Measurements from ENCODE around the gene KCNG1. TPM values are rescaled to one million over a fixed set of nuclear protein-coding genes. Genes with fewer than 3 reads are reported as not detected.

KCNG1 gene
- total and polyA plus RNA-seq, 2 of the 8 experiments (the other 6 are each of a cell fraction or from before 2014, with no cell fraction given): 16.0 to 18.0 TPM

- WGBS, 2 experiments (ENCODE audit: extremely low coverage in 1 of 2, insufficient coverage in 1 of 2, insufficient read length in 1 of 2, insufficient replicate concordance in 2 of 2, low coverage in 1 of 2, low lambda C conversion rate in 2 of 2, missing lambda C conversion rate in 1 of 2): 42% methylated on average over 13 of the region's 13 CpGs; no CpG with 5 or more reads in 1 of the 2 experiments
- Histone ChIP-seq H3K79me2 (ENCODE audit: control insufficient read depth in 1 of 2, insufficient read depth in 2 of 2, low read length in 2 of 2) (no peaks in the 10 kb centered on the region), H4K20me1 (replicated peaks in 1 of 2; ENCODE audit: control insufficient read depth in 1 of 2, insufficient read depth in 2 of 2, low read length in 2 of 2) (no peaks in the 10 kb centered on the region), H3K27me3 (replicated peaks in 1 of 4; ENCODE audit: control insufficient read depth in 3 of 4, extremely low read depth in 1 of 4, insufficient read depth in 3 of 4, low read length in 3 of 4) (no peaks in the 10 kb centered on the region; a peak in 1 of 7 replicates), H3K4me2 (ENCODE audit: insufficient read depth in 1 of 2, low read depth in 2 of 2, low read length in 2 of 2) (no peak overlapping the region), H2BK12ac (ENCODE audit: low read depth, low read length) (no peak overlapping the region), H2AFZ (ENCODE audit: low read length) (peak overlapping the region; percentile 97; the same call in 1 of the 2 replicates), H4K91ac (replicated peaks; ENCODE audit: insufficient read length, low read length) (no peak overlapping the region), H2BK15ac (ENCODE audit: low read length) (no peak overlapping the region), H3K9me3 (ENCODE audit: insufficient read depth in 2 of 2, low read depth in 1 of 2, low read length in 1 of 2) (no peaks in the 10 kb centered on the region), H3K23ac (ENCODE audit: insufficient read length) (no peak overlapping the region), H2BK5ac (ENCODE audit: low read depth, low read length) (no peak overlapping the region), H3K79me1 (ENCODE audit: low read depth, low read length) (no peaks in the 10 kb centered on the region), H3K9ac (replicated peaks in 1 of 4; ENCODE audit: extremely low read depth in 1 of 4, low read depth in 3 of 4, low read length in 3 of 4) (no peak overlapping the region), H3K23me2 (ENCODE audit: low read depth, low read length) (0 out of 2 replicates have a peak, but pooled peaks cover 2% of the 10 kb centered on the region), H3K4ac (replicated peaks; ENCODE audit: insufficient read length, low read depth, low read length) (no peak overlapping the region), H3K4me1 (replicated peaks in 1 of 4; ENCODE audit: control insufficient read depth in 3 of 4, insufficient read depth in 4 of 4, low read length in 3 of 4) (peaks cover 3 to 17% (median 7%) of the 10 kb centered on the region in 4 experiments; a peak in 6 of 7 replicates), H3K4me3 (ENCODE audit: extremely low read depth in 1 of 4, insufficient read depth in 2 of 4, low read depth in 3 of 4, low read length in 4 of 4) (no peak overlapping the region), H3K14ac (ENCODE audit: insufficient read length) (no peak overlapping the region), H4K5ac (ENCODE audit: insufficient read length, low read depth, low read length) (no peak overlapping the region), H2BK120ac (replicated peaks; ENCODE audit: low read depth, low read length) (no peak overlapping the region), H2BK20ac (ENCODE audit: low read length) (no peak overlapping the region), H3K18ac (ENCODE audit: extremely low read depth, low read length) (no peak overlapping the region), H3K27ac (ENCODE audit: low read depth, low read length) (no peak overlapping the region), H3K36me3 (ENCODE audit: control insufficient read depth in 2 of 4, insufficient read depth in 4 of 4, low read length in 3 of 4) (no peaks in the 10 kb centered on the region), H4K8ac (ENCODE audit: extremely low read depth, insufficient read depth, low read length) (no peak overlapping the region), H2AK5ac (ENCODE audit: low read depth, low read length) (no peak overlapping the region), H3K56ac (replicated peaks; ENCODE audit: insufficient read length, low read depth, low read length) (no peak overlapping the region)
- peak in 1 of 2 experiments; percentile 83 for DNase-seq (ENCODE audit: low read depth in 1 of 2, low spot score in 2 of 2)
- ChIA-PET CTCF (ENCODE audit: partially characterized antibody) (interaction anchor here (0.5 to 14.3 kb wide), 86 partner anchors 9 to 725 kb away, joined by 3 to 245 read pairs (median 4); partner anchors contain the start of gene BCAS4), POLR2A (ENCODE audit: partially characterized antibody) (interaction anchor here (0.8 to 1.1 kb wide), 3 partner anchors 56 to 386 kb away, joined by 3 to 5 read pairs (median 4); no protein-coding TSS in a partner anchor)
- FAIRE-seq: peak; percentile 39
- 0 out of 4 replicates have a peak, but pooled peaks of 1 of the 2 experiments have one; percentile 43 for TF ChIP-seq SIN3A (conservative IDR thresholded peaks at IDR 0.05 in 1 of 2, IDR thresholded peaks at IDR 0.05 in 1 of 2; ENCODE audit: low read depth in 1 of 2, low read length in 2 of 2)
- TF ChIP-seq JUND (IDR thresholded peaks at IDR 0.05; ENCODE audit: low read length): 0 out of 2 replicates have a peak, but pooled peaks have one; percentile 26
- 0 out of 2 replicates have a peak, but pooled peaks have one; percentile 3 for TF ChIP-seq CEBPB (IDR thresholded peaks at IDR 0.05; ENCODE audit: low read depth, low read length)
- no peak for TF ChIP-seq CREB1 (IDR thresholded peaks at IDR 0.05)
- peak; percentile 99 for TF ChIP-seq RAD21 (IDR thresholded peaks at IDR 0.05 in 1 of 2, conservative IDR thresholded peaks at IDR 0.05 in 1 of 2; ENCODE audit: low read depth in 2 of 2, low read length in 2 of 2)
- TF ChIP-seq, protein P1, sequence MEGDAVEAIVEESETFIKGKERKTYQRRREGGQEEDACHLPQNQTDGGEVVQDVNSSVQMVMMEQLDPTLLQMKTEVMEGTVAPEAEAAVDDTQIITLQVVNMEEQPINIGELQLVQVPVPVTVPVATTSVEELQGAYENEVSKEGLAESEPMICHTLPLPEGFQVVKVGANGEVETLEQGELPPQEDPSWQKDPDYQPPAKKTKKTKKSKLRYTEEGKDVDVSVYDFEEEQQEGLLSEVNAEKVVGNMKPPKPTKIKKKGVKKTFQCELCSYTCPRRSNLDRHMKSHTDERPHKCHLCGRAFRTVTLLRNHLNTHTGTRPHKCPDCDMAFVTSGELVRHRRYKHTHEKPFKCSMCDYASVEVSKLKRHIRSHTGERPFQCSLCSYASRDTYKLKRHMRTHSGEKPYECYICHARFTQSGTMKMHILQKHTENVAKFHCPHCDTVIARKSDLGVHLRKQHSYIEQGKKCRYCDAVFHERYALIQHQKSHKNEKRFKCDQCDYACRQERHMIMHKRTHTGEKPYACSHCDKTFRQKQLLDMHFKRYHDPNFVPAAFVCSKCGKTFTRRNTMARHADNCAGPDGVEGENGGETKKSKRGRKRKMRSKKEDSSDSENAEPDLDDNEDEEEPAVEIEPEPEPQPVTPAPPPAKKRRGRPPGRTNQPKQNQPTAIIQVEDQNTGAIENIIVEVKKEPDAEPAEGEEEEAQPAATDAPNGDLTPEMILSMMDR (IDR thresholded peaks at IDR 0.05; ENCODE audit: control extremely low read depth in 1 of 3, insufficient read depth in 1 of 3, low read depth in 1 of 3, low read length in 3 of 3): peak; percentile 46 to 93 (median 85)
These were observed 35.3 kb downstream of the KCNG1 start for GRCh38 chr20:50987493-50988210.

Data from H1 (cell line).